ENCODE results near the gene FCMR. TPM values are rescaled to one million over a fixed set of nuclear protein-coding genes. Genes with fewer than 3 reads are reported as not detected.
A peak's percentile ranks its signal among the peaks of the same experiment; 100 is the strongest.

FCMR gene, protein sequence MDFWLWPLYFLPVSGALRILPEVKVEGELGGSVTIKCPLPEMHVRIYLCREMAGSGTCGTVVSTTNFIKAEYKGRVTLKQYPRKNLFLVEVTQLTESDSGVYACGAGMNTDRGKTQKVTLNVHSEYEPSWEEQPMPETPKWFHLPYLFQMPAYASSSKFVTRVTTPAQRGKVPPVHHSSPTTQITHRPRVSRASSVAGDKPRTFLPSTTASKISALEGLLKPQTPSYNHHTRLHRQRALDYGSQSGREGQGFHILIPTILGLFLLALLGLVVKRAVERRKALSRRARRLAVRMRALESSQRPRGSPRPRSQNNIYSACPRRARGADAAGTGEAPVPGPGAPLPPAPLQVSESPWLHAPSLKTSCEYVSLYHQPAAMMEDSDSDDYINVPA
- 117 TPM for total RNA-seq

DNA sequence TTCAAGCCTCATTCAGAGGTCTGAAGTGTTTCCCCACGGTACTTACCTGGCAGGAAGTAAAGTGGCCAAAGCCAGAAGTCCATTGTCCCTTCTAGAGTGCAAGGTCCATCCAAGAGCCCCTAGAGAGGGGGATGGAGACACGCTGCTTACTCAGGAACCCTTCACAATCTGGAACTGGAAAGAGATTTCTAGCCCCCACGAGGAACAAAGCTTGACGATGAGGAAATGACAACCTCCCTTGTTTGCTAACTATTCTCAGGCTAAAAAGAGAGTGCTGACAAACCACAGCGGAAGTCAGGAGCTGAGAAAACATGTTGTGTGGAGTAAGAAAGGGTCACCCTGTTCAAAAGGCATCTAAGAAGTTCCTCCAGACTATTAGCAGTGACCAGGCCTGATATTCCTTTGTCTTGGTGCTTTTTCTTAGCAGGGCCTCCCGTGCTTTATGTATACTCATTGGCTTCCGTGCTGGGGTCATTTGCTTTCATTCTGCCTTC, at the start of gene FCMR:
FCMR (minus strand) TSS at position 170 of the 494 bp plus-strand sequence; CDS start at position 83, 87 bp downstream.
- Histone ChIP-seq H3K4me3 (ENCODE audit: low read length) (peak within 1 kb of the TSS; percentile 68), H3K4me1 (ENCODE audit: insufficient read depth, low read length) (peaks cover 95% of the 10 kb centered on the region), H3K27me3 (ENCODE audit: insufficient read depth, low read length) (no peaks in the 10 kb centered on the region), H3K9me3 (ENCODE audit: low read depth, low read length) (no peaks in the 10 kb centered on the region)

DNA sequence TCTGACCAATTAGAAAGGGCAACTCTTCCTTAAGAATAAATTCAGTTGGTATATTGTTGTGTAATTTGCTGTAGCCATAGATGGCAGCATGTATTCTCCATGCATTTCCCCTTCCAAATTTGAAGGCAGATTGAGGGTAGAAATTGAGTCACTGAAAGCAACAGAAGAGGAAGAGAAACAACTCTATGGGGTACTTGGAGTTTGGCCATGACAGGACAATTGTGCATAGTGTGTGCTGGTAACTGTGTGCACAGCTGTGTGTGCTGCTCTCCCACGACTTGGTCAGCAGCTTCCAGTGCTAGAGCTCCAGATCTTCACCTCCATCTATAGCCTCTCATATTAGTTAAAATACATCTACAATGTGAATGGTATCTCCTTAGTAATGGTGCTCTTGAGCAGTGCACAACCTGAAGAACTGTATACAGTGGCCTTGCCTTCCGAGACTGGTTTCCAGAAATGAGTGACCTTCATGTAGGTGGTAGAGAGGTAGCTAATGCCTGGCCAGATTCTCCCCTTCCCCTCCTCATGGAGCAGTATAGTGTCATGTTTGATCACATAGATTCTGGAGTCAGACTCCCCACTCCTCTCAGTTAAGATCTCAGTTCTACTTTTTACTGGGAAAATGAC, 49.4 kb upstream of the FCMR start:
- H3K4me1 ChIP-seq (ENCODE audit: insufficient read depth, low read length): peaks cover 52% of the 10 kb centered on the region
- H3K27me3 ChIP-seq (ENCODE audit: insufficient read depth, low read length): no peaks in the 10 kb centered on the region
- H3K4me3 ChIP-seq (ENCODE audit: low read length): no peak overlapping the region
- no peaks in the 10 kb centered on the region for H3K9me3 ChIP-seq (ENCODE audit: low read depth, low read length)

DNA sequence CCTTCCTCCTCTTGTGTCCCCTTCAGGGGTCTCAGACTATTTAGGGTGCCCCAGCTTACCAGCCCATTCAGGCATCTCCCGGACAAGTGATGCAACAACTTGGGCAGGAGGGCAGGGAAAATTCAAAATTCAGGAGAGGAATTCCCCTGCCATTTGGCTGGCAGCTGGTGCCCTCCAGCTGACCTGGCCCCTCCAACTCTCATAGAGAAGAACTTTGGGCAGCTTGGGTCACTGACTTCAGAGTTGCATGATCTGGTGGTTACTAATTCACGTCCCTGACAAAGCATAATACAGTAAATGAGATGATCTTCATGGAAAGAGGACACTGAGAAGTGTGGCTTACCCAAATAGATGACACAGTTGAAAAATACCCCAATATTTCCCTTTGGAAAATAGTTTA, 48.7 kb upstream of the FCMR start, which contains the start of gene FCAMR:
FCAMR (minus strand) TSS at position 15 of the 400 bp plus-strand sequence. CDS start 335 bp downstream, outside the sequence.
- peaks cover 52% of the 10 kb centered on the region for H3K4me1 ChIP-seq (ENCODE audit: insufficient read depth, low read length)
- no peak within 1 kb of the TSS for H3K4me3 ChIP-seq (ENCODE audit: low read length)
- H3K9me3 ChIP-seq (ENCODE audit: low read depth, low read length): no peaks in the 10 kb centered on the region
- no peaks in the 10 kb centered on the region for H3K27me3 ChIP-seq (ENCODE audit: insufficient read depth, low read length)

DNA sequence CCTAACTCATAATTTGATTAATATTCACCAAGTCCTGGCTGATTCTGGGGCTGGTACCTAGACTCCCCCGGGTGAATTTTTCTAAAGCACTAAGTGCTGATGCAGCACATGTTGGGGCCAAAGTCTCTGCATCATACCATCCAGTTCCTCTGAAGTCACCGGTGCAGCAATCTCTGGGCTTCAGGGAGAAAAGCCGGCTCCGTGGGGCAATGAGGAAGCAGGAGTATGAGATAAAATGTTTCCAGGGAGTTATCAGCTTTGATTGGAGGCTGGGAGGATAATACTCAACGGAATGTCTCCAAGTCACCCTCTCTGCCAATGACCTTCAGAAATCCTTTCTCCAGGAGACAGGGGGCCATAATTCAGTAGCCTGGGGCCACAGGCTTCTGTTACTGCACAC, 47.3 kb upstream of the FCMR start:
- peaks cover 52% of the 10 kb centered on the region for H3K4me1 ChIP-seq (ENCODE audit: insufficient read depth, low read length)
- no peaks in the 10 kb centered on the region for H3K27me3 ChIP-seq (ENCODE audit: insufficient read depth, low read length)
- no peaks in the 10 kb centered on the region for H3K9me3 ChIP-seq (ENCODE audit: low read depth, low read length)
- H3K4me3 ChIP-seq (ENCODE audit: low read length): no peak overlapping the region

DNA sequence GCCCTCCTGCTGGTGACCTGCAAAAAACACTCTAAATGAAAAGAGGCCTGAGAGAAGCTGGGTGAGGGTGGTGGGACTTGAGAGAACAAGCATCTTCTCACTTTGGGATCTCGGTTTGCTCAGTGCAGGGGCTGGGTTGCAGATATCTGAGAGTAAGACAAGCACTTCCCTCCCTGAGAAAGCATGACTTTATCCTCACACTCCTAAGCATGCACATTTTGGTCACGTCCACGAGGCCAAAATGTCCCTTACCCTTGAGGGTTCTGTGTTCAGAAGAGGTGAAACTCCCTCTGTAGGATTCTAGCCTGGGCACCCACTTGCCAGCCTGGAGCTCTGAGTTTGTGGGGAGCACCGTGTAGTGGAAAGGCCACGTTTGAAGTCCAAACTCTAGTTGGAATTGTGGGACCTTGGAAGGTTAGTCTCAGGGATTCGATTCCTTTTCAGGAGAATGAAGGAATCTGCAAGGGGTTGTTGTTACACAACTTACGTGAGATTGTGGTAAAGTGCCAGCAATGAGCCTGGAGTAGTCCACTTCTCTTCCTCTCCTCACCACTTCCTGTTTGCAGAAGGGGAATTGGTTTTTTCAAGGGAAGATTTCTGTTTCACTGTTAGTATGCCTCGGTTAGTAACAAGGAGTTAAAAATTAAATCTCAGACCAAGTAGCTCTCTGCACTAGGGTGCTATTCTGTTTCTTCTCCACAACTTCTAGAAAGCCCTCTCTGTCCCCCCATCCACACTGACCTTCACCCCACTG, 45.5 kb upstream of the FCMR start:
- H3K4me3 ChIP-seq (ENCODE audit: low read length): no peak overlapping the region
- no peaks in the 10 kb centered on the region for H3K27me3 ChIP-seq (ENCODE audit: insufficient read depth, low read length)
- H3K9me3 ChIP-seq (ENCODE audit: low read depth, low read length): no peaks in the 10 kb centered on the region
- H3K4me1 ChIP-seq (ENCODE audit: insufficient read depth, low read length): peaks cover 68% of the 10 kb centered on the region

DNA sequence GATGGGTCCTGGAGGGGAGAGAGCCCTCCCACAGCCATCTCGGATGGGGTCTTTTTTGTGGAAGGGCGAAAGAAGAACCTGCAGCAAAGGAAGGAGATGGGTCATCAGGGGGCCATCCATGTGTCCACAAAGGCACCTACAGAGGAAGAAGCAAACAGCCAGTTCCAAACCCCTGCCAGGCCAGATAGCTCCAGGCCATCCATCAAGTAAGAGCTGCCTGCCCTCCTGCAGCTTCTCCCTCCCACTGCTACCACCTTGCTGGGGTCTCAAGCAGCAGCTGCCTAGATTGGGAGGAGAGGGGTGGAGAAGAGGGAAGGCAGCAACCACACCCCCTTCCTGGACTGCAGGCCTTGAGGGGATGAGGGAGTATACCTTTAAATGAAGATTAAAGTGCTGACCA, 44.0 kb upstream of the FCMR start:
- Histone ChIP-seq H3K9me3 (ENCODE audit: low read depth, low read length) (no peaks in the 10 kb centered on the region), H3K4me3 (ENCODE audit: low read length) (no peak overlapping the region), H3K4me1 (ENCODE audit: insufficient read depth, low read length) (peaks cover 71% of the 10 kb centered on the region), H3K27me3 (ENCODE audit: insufficient read depth, low read length) (no peaks in the 10 kb centered on the region)

GRCh38 chr1:206963740-206964139, 42.0 kb upstream of the FCMR start:
- H3K9me3 ChIP-seq (ENCODE audit: low read depth, low read length): no peaks in the 10 kb centered on the region
- H3K27me3 ChIP-seq (ENCODE audit: insufficient read depth, low read length): no peaks in the 10 kb centered on the region
- peaks cover 50% of the 10 kb centered on the region for H3K4me1 ChIP-seq (ENCODE audit: insufficient read depth, low read length)
- no peak overlapping the region for H3K4me3 ChIP-seq (ENCODE audit: low read length)

GRCh38 chr1:206963119-206963712, 41.5 kb upstream of the FCMR start:
- Histone ChIP-seq H3K27me3 (ENCODE audit: insufficient read depth, low read length) (no peaks in the 10 kb centered on the region), H3K4me1 (ENCODE audit: insufficient read depth, low read length) (peaks cover 45% of the 10 kb centered on the region), H3K9me3 (ENCODE audit: low read depth, low read length) (no peaks in the 10 kb centered on the region), H3K4me3 (ENCODE audit: low read length) (no peak overlapping the region)

- no peaks in the 10 kb centered on the region for H3K27me3 ChIP-seq (ENCODE audit: insufficient read depth, low read length)
- peaks cover 36% of the 10 kb centered on the region for H3K4me1 ChIP-seq (ENCODE audit: insufficient read depth, low read length)
- no peaks in the 10 kb centered on the region for H3K9me3 ChIP-seq (ENCODE audit: low read depth, low read length)
- no peak overlapping the region for H3K4me3 ChIP-seq (ENCODE audit: low read length)
These were observed 40.5 kb upstream of the FCMR start for GRCh38 chr1:206962272-206962671.

- no peaks in the 10 kb centered on the region for H3K27me3 ChIP-seq (ENCODE audit: insufficient read depth, low read length)
- H3K9me3 ChIP-seq (ENCODE audit: low read depth, low read length): no peaks in the 10 kb centered on the region
- peaks cover 30% of the 10 kb centered on the region for H3K4me1 ChIP-seq (ENCODE audit: insufficient read depth, low read length)
- no peak overlapping the region for H3K4me3 ChIP-seq (ENCODE audit: low read length)
These were observed 39.9 kb upstream of the FCMR start for GRCh38 chr1:206961668-206962067.

- Histone ChIP-seq H3K4me3 (ENCODE audit: low read length) (no peak overlapping the region), H3K9me3 (ENCODE audit: low read depth, low read length) (no peaks in the 10 kb centered on the region), H3K4me1 (ENCODE audit: insufficient read depth, low read length) (peaks cover 26% of the 10 kb centered on the region), H3K27me3 (ENCODE audit: insufficient read depth, low read length) (no peaks in the 10 kb centered on the region)
These were observed 39.1 kb upstream of the FCMR start for GRCh38 chr1:206960676-206961386.

DNA sequence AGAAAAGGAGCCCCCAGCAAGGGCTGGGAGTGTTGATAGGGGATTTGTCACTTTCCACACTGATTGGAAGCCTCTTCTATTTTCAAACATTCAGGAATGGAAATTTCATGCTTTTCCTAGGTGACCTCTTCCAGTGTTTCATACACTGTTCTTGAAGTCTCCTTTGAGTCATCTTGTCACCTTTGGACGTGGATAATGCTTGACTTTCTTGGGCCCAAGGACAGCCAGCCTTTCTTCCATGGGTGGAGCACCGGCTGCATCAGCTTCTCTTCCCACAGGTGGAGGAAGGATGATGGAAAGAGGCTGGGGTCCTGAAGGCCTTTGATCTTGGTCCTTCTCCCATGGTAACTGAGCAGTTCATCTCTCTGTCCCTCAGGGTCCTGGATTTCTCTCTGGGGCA, 36.4 kb upstream of the FCMR start:
- Histone ChIP-seq H3K4me1 (ENCODE audit: insufficient read depth, low read length) (peaks cover 23% of the 10 kb centered on the region), H3K27me3 (ENCODE audit: insufficient read depth, low read length) (no peaks in the 10 kb centered on the region), H3K9me3 (ENCODE audit: low read depth, low read length) (no peaks in the 10 kb centered on the region), H3K4me3 (ENCODE audit: low read length) (no peak overlapping the region)

- Histone ChIP-seq H3K9me3 (ENCODE audit: low read depth, low read length) (no peaks in the 10 kb centered on the region), H3K4me3 (ENCODE audit: low read length) (no peak overlapping the region), H3K4me1 (ENCODE audit: insufficient read depth, low read length) (peaks cover 20% of the 10 kb centered on the region), H3K27me3 (ENCODE audit: insufficient read depth, low read length) (no peaks in the 10 kb centered on the region)
These were observed 35.9 kb upstream of the FCMR start for GRCh38 chr1:206957639-206958038.
